Mesothelial cell of epicardium (in vitro differentiated cells): Measurements from ENCODE around the gene STK32B. TPM values are rescaled to one million over a fixed set of nuclear protein-coding genes. Genes with fewer than 3 reads are reported as not detected.
"Not testable (repeated sequence)": the region's sequence is repeated elsewhere in the genome, so short reads cannot be mapped to it uniquely, and the experiment has no call there.

Experiments
- DNase-seq, 2 experiments: peaks; one replicate each; pipeline ENCODE4 v3.0.0; 2021; ENCODE audit warnings: low spot score in 2 of 2; ENCODE audit not compliant: unreplicated experiment in 2 of 2
- H3K27ac Mint-ChIP-seq: 2 replicates; pipeline ENCODE4 v1.8.0; 2021; ENCODE audit warnings: mixed read lengths
- H3K27me3 Mint-ChIP-seq: 2 replicates; pipeline ENCODE4 v1.8.0; 2021; ENCODE audit warnings: low read depth, mixed read lengths
- H3K36me3 Mint-ChIP-seq: 2 replicates; pipeline ENCODE4 v1.8.0; 2021; ENCODE audit warnings: mixed read lengths
- H3K4me1 Mint-ChIP-seq: 2 replicates; pipeline ENCODE4 v1.8.0; 2021; ENCODE audit warnings: mixed read lengths
- H3K4me3 Mint-ChIP-seq: 2 replicates; pipeline ENCODE4 v1.8.0; 2021; ENCODE audit warnings: mild to moderate bottlenecking, moderate library complexity, mixed read lengths
- H3K9me3 Mint-ChIP-seq: 2 replicates; pipeline ENCODE4 v1.8.0; 2021; ENCODE audit warnings: mixed read lengths
- CTCF ChIP-seq: fragments of 200-600 bp; sonication (generic); IDR thresholded peaks from one replicate; pipeline ENCODE4 v1.5.0; 2021; ENCODE audit warnings: antibody characterized with exemption; ENCODE audit not compliant: unreplicated experiment
- total RNA-seq: library from RNA; stranded (reverse); gene quantifications from 3 replicates; pipeline ENCODE4 v1.2.1, GENCODE V29; 2021

The STK32B gene
- total RNA-seq, 1 donor from 2014 or later = 0.96 TPM

GRCh38 chr4:5166377-5166776 is 115.1 kb downstream of the STK32B start:
- Mint-ChIP-seq H3K27me3 (peaks cover 19% of the 10 kb centered on the region), H3K4me1 (peaks cover 15% of the 10 kb centered on the region), H3K4me3 (no peak overlapping the region), H3K36me3 (no peaks in the 10 kb centered on the region), H3K27ac (no peak overlapping the region), H3K9me3 (no peaks in the 10 kb centered on the region)
- no peak for DNase-seq
- TF ChIP-seq CTCF = no peak

GRCh38 chr4:5168891-5169290 is 117.6 kb downstream of the STK32B start:
- DNase-seq = no peak
- Mint-ChIP-seq H3K27ac (no peak overlapping the region), H3K4me3 (no peak overlapping the region), H3K4me1 (peaks cover 13% of the 10 kb centered on the region), H3K27me3 (peaks cover 11% of the 10 kb centered on the region), H3K9me3 (peaks cover 8% of the 10 kb centered on the region), H3K36me3 (no peaks in the 10 kb centered on the region)
- TF ChIP-seq CTCF = no peak

GRCh38 chr4:5175836-5176235 is 124.6 kb downstream of the STK32B start:
- H3K4me3 Mint-ChIP-seq, H3K4me1 Mint-ChIP-seq, H3K27ac Mint-ChIP-seq, DNase-seq, H3K27me3 Mint-ChIP-seq, H3K36me3 Mint-ChIP-seq: not testable (repeated sequence)
- peaks cover 24% of the 10 kb centered on the region for H3K9me3 Mint-ChIP-seq

- H3K27me3 Mint-ChIP-seq = peaks cover 15% of the 10 kb centered on the region
- H3K27ac Mint-ChIP-seq = no peak overlapping the region
- DNase-seq = no peak
- H3K9me3 Mint-ChIP-seq = no peaks in the 10 kb centered on the region
- H3K4me1 Mint-ChIP-seq = peaks cover 2% of the 10 kb centered on the region
- TF ChIP-seq CTCF = no peak
- H3K4me3 Mint-ChIP-seq = no peak overlapping the region
- no peaks in the 10 kb centered on the region for H3K36me3 Mint-ChIP-seq
These were observed 133.3 kb downstream of the STK32B start for GRCh38 chr4:5184606-5185005.

GRCh38 chr4:5185551-5185950 is 134.3 kb downstream of the STK32B start:
- peaks cover 13% of the 10 kb centered on the region for H3K27me3 Mint-ChIP-seq
- H3K36me3 Mint-ChIP-seq = no peaks in the 10 kb centered on the region
- TF ChIP-seq CTCF = no peak
- no peak for DNase-seq
- H3K27ac Mint-ChIP-seq = no peak overlapping the region
- no peaks in the 10 kb centered on the region for H3K9me3 Mint-ChIP-seq
- H3K4me3 Mint-ChIP-seq = no peak overlapping the region
- H3K4me1 Mint-ChIP-seq = peaks cover 2% of the 10 kb centered on the region

GRCh38 chr4:5186271-5187064 is 135.2 kb downstream of the STK32B start:
- Mint-ChIP-seq H3K36me3 (no peaks in the 10 kb centered on the region), H3K27ac (no peak overlapping the region), H3K27me3 (peaks cover 9% of the 10 kb centered on the region), H3K4me3 (no peak overlapping the region), H3K4me1 (peaks cover 2% of the 10 kb centered on the region), H3K9me3 (no peaks in the 10 kb centered on the region)
- no peak for TF ChIP-seq CTCF
- DNase-seq = no peak
